ENCODE data around the gene SCMH1.

The SCMH1 gene

GRCh38 chr1:41278076-41278475 is 36.0 kb upstream of the SCMH1 start:
- ChIA-PET POLR2A (no interaction called here), CTCF (interaction anchor here (0.6 to 2.3 kb wide), 6 partner anchors 22 to 154 kb away, joined by 3 to 8 read pairs (median 4); no protein-coding TSS in a partner anchor)

GRCh38 chr1:41277371-41277975 is 35.4 kb upstream of the SCMH1 start:
- no peak for TF ChIP-seq ZNF174 (tag by site-specific recombination; IDR thresholded peaks at IDR 0.05)
- peak; percentile 32 for TF ChIP-seq GLIS1 (tag by site-specific recombination; IDR thresholded peaks at IDR 0.05)
- H3K9me3 ChIP-seq (ENCODE audit: control insufficient read depth, insufficient read depth, low read depth, low read length), result no peaks in the 10 kb centered on the region
- no peak overlapping the region for H3K27ac ChIP-seq (ENCODE audit: extremely low read depth, low read depth, low read length)
- CTCF ChIA-PET, result interaction anchor here (0.7 to 2.3 kb wide), 5 partner anchors 21 to 155 kb away, joined by 3 to 8 read pairs (median 3); no protein-coding TSS in a partner anchor
- H3K36me3 ChIP-seq (ENCODE audit: control insufficient read depth in 2 of 2, insufficient read depth in 1 of 2, low read length in 2 of 2), result no peaks in the 10 kb centered on the region
- POLR2A ChIA-PET, result no interaction called here
- no peaks in the 10 kb centered on the region for H3K4me1 ChIP-seq (ENCODE audit: control insufficient read depth, insufficient read depth, low read length)
- no peak overlapping the region for H3K4me3 ChIP-seq (ENCODE audit: low read depth, low read length)

More at GRCh38 chr1:41278076-41278475, 36.0 kb upstream of the SCMH1 start:
- Histone ChIP-seq H3K36me3 (ENCODE audit: control insufficient read depth in 2 of 2, insufficient read depth in 1 of 2, low read length in 2 of 2) (no peaks in the 10 kb centered on the region), H3K27ac (ENCODE audit: extremely low read depth, low read depth, low read length) (no peak overlapping the region), H3K4me3 (ENCODE audit: low read depth, low read length) (no peak overlapping the region), H3K4me1 (ENCODE audit: control insufficient read depth, insufficient read depth, low read length) (no peaks in the 10 kb centered on the region), H3K9me3 (ENCODE audit: control insufficient read depth, insufficient read depth, low read depth, low read length) (no peaks in the 10 kb centered on the region)
- TF ChIP-seq ZBTB48 (tag by site-specific recombination; IDR thresholded peaks at IDR 0.05) (no peak), ZBTB7A (tag by site-specific recombination; IDR thresholded peaks at IDR 0.05; ENCODE audit: low read depth) (no peak), ZNF394 (tag by site-specific recombination; IDR thresholded peaks at IDR 0.05; ENCODE audit: borderline replicate concordance) (no peak), ZNF175 (tag by site-specific recombination; IDR thresholded peaks at IDR 0.05) (no peak), ZNF488 (tag by site-specific recombination; IDR thresholded peaks at IDR 0.05) (no peak)

- H3K4me1 ChIP-seq (ENCODE audit: control insufficient read depth, insufficient read depth, low read length), result no peaks in the 10 kb centered on the region
- H3K4me3 ChIP-seq (ENCODE audit: low read depth, low read length), result no peak overlapping the region
- ChIA-PET CTCF (interaction anchor here (0.5 to 0.9 kb wide), 5 partner anchors 9 to 743 kb away, joined by 3 to 7 read pairs (median 3); no protein-coding TSS in a partner anchor), POLR2A (no interaction called here)
- no peaks in the 10 kb centered on the region for H3K9me3 ChIP-seq (ENCODE audit: control insufficient read depth, insufficient read depth, low read depth, low read length)
- no peak overlapping the region for H3K27ac ChIP-seq (ENCODE audit: extremely low read depth, low read depth, low read length)
- no peaks in the 10 kb centered on the region for H3K36me3 ChIP-seq (ENCODE audit: control insufficient read depth in 2 of 2, insufficient read depth in 1 of 2, low read length in 2 of 2)
- TF ChIP-seq ZNF433 (tag by site-specific recombination; IDR thresholded peaks at IDR 0.05; ENCODE audit: low read depth), result no peak
- no peak for TF ChIP-seq ZNF513 (tag by site-specific recombination; IDR thresholded peaks at IDR 0.05)
- TF ChIP-seq ZNF664 (tag by site-specific recombination; IDR thresholded peaks at IDR 0.05), result no peak
- TF ChIP-seq ZNF529 (tag by site-specific recombination; IDR thresholded peaks at IDR 0.05; ENCODE audit: insufficient replicate concordance), result no peak
- no peak for TF ChIP-seq REPIN1 (tag by site-specific recombination; IDR thresholded peaks at IDR 0.05; ENCODE audit: low read depth)
- TF ChIP-seq ZNF571 (tag by site-specific recombination; IDR thresholded peaks at IDR 0.05), result no peak
Measured at GRCh38 chr1:41275831-41276230, 33.7 kb upstream of the SCMH1 start.

GRCh38 chr1:41274752-41275545 is 32.8 kb upstream of the SCMH1 start:
- ChIA-PET POLR2A (no interaction called here), CTCF (interaction anchor here (0.9 kb wide), 1 partner anchor 9 kb away, joined by 3 read pairs; no protein-coding TSS in a partner anchor)
- no peaks in the 10 kb centered on the region for H3K4me1 ChIP-seq (ENCODE audit: control insufficient read depth, insufficient read depth, low read length)
- H3K4me3 ChIP-seq (ENCODE audit: low read depth, low read length), result no peak overlapping the region
- H3K27ac ChIP-seq (ENCODE audit: extremely low read depth, low read depth, low read length), result no peak overlapping the region
- no peaks in the 10 kb centered on the region for H3K36me3 ChIP-seq (ENCODE audit: control insufficient read depth in 2 of 2, insufficient read depth in 1 of 2, low read length in 2 of 2)
- no peaks in the 10 kb centered on the region for H3K9me3 ChIP-seq (ENCODE audit: control insufficient read depth, insufficient read depth, low read depth, low read length)
- TF ChIP-seq ZNF600 (tag by site-specific recombination; IDR thresholded peaks at IDR 0.05) (no peak), ZNF596 (tag by site-specific recombination; IDR thresholded peaks at IDR 0.05) (no peak), GFI1B (tag by site-specific recombination; IDR thresholded peaks at IDR 0.05) (no peak), ZNF398 (tag by site-specific recombination; IDR thresholded peaks at IDR 0.05) (no peak), ZNF416 (tag by site-specific recombination; IDR thresholded peaks at IDR 0.05) (no peak), ZNF221 (tag by site-specific recombination; IDR thresholded peaks at IDR 0.05; ENCODE audit: borderline replicate concordance) (no peak), ZNF488 (tag by site-specific recombination; IDR thresholded peaks at IDR 0.05) (no peak), ZNF664 (tag by site-specific recombination; IDR thresholded peaks at IDR 0.05) (no peak), ZNF626 (tag by site-specific recombination; IDR thresholded peaks at IDR 0.05) (no peak), ZNF155 (tag by site-specific recombination; IDR thresholded peaks at IDR 0.05) (no peak)
